ENCODE data around the gene VSTM4.

The VSTM4 gene

DNA sequence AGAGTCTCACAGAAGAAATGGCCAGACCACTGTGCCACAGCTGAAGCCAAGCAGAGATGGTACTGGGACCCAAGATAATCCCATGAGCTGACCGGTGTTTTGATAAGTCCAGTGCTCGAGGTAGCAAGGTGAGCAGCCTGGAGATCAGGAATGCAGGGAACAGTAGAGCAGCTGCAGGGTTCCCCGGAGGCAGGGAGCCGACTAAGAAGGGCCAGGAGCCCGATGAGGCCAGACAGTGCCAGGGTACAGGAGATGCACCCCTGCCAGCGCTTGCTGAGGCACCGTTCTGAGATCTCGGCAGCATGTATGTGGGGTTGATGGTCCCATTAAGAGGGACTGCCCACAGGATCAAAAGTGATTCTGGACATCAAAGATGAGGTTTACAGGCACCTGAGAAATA, 47.1 kb downstream of the VSTM4 start:
- POLR2A ChIA-PET = no interaction called here
- CTCF ChIA-PET = no interaction called here
- TF ChIP-seq, protein P1, sequence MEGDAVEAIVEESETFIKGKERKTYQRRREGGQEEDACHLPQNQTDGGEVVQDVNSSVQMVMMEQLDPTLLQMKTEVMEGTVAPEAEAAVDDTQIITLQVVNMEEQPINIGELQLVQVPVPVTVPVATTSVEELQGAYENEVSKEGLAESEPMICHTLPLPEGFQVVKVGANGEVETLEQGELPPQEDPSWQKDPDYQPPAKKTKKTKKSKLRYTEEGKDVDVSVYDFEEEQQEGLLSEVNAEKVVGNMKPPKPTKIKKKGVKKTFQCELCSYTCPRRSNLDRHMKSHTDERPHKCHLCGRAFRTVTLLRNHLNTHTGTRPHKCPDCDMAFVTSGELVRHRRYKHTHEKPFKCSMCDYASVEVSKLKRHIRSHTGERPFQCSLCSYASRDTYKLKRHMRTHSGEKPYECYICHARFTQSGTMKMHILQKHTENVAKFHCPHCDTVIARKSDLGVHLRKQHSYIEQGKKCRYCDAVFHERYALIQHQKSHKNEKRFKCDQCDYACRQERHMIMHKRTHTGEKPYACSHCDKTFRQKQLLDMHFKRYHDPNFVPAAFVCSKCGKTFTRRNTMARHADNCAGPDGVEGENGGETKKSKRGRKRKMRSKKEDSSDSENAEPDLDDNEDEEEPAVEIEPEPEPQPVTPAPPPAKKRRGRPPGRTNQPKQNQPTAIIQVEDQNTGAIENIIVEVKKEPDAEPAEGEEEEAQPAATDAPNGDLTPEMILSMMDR (IDR thresholded peaks at IDR 0.05; ENCODE audit: control extremely low read depth, extremely low read depth, low read depth, missing control alignments) = no peak
- no peak for DNase-seq (ENCODE audit: extremely low spot score)

DNA sequence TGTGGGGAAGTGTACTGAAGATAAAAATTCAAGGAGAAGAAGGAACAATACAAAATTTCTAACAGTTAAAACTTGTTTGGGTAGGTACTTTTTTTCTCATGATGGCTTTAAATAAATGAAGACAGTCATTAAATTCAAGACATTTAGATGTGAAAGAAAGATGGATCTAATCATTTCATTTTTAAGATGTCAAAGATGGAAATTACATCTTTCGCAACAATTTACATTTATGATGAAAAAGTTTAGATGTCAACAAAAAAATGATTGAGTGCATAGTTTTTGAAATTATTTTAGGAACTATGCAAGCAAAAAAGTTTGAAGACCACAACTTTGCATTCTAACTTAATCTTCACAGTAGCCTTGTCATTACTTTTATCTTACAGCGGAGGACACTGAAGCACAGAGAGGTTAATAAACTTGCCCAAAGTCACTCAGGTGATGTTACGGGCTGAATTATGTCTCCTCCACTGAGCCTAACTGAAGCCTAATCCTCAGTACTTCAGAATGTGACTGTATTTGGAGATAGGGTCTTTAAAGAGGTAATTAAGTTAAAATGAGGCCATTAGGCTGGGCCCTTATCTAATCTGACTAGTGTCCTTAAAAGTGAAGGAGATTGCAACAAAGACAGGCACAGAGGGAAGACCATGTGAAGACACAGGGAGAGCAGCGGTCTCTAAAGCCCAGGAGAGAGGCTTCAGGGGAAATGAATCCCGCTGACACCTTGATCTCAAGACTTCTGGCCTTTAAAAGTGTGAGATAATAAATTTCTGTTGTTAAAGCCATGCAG, 48.2 kb downstream of the VSTM4 start:
- ChIA-PET POLR2A (no interaction called here), CTCF (interaction anchor here (1.6 kb wide), 1 partner anchor 14 kb away, joined by 4 read pairs; no protein-coding TSS in a partner anchor)
- TF ChIP-seq, protein P1 (IDR thresholded peaks at IDR 0.05; ENCODE audit: control extremely low read depth, extremely low read depth, low read depth, missing control alignments) = no peak
- DNase-seq (ENCODE audit: extremely low spot score) = no peak

DNA sequence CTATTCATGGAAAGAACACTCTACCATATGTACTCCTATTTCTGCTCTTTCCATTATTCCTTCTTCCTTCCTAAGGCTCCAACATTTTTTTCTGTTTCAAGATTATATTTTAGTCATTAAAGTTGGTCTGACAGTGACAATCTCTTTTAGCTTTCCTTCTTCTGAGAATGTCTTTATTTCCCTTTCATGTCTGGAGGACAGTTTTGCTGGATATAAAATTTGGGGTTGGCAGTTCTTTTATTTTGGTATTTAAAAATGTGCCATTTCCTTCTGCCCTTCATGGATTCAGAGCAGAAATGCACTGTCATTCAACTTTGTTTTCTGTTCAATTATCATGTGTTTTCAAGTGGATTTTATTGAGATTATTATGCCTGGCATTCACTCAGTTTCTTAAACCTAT, 53.1 kb downstream of the VSTM4 start:
- ChIA-PET CTCF (no interaction called here), POLR2A (no interaction called here)
- TF ChIP-seq, protein P1 (IDR thresholded peaks at IDR 0.05; ENCODE audit: control extremely low read depth, extremely low read depth, low read depth, missing control alignments) = no peak
- DNase-seq (ENCODE audit: extremely low spot score) = no peak

DNA sequence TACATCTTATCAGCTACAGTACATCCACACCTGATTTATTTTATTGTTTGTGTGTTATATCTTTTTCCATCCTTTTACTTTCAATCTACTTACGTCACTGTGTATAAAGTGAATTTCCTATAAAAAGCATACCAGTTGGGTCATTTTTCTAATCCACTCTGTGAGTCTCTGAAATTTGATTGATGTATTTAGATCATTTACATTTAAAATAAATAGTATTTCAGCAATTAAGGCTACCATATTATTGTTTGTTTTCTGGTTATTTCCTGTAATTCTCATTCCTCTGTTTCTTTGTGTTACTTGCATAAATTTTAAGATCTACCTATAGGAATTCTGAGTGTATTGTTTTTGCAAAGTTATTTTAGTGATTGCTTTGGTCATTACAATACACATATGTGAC, 53.7 kb downstream of the VSTM4 start:
- POLR2A ChIA-PET = no interaction called here

DNA sequence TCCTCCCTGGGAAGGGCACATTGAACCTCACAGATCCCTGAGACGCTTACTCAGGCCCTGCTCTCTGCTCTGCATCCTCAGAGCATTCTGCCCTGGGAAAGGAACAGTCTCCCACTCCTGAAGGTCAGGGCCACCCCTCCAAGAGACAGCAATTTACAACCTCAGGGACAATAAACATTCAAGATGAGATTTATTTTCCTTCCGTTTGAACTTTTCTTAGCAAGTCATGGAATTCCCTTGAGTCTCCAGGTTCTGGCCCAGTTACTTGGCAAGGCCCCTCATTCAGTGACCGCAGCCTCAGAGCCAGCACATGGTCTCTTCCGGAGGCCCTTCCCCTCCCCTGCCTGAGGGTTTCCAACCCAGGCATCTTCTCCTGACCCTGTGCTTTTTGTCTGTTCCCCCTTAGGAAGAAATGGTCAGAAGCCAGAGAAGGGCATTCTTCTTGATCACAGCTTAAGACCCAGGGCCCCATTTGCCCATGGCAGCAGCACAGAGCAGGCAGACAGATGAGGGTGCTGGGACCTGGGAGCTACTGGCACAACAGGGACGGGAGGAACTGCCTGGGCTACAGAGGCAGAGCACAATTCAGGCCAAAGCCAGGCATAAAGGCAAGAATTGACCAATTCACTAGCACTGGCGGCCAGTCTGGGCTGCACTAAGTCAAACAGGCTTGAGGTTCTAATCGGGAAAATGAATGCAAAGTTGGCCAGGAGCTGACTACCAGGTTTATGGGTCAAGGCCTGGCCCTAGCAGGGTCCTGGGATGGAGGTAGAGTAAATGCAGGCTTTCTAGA, 56.7 kb downstream of the VSTM4 start:
- no peak for DNase-seq (ENCODE audit: extremely low spot score)
- ChIA-PET POLR2A (no interaction called here), CTCF (no interaction called here)
- TF ChIP-seq, protein P1 (IDR thresholded peaks at IDR 0.05; ENCODE audit: control extremely low read depth, extremely low read depth, low read depth, missing control alignments) = no peak

More for the DNA sequence above, 53.7 kb downstream of the VSTM4 start:
- CTCF ChIA-PET = no interaction called here
- no peak for DNase-seq (ENCODE audit: extremely low spot score)
- TF ChIP-seq, protein P1 (IDR thresholded peaks at IDR 0.05; ENCODE audit: control extremely low read depth, extremely low read depth, low read depth, missing control alignments) = no peak

DNA sequence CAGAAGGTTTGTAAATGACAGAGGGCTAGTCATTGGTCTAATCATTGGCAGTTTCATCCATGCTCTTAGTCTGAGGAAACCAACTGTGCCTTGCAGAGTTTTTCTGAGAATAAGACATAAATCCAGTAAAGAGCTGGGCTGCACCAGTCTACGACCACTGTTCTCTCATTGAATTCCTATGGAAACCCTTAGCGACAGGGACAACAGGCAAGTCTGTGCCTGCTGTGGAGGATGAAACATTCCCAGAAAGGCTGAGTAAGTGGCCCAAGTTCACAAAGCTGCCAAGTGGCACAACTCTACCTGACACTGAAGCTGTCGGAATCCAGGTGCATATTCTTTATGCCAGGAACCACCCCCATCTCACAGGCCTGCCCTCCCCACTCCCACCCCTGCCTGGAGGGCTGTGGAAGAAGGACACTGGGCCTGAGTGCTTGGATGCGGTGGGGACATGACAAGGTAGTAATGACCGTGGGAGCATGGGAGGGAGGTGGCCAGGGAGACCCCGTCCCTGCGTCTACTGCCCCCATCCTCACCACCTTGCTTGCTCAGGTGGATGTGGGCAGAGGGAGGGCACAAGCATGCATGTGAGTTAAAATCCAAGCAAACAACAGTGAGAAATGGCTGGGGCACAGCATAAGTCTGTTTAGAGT, 58.0 kb downstream of the VSTM4 start:
- no peak for DNase-seq (ENCODE audit: extremely low spot score)
- POLR2A ChIA-PET = no interaction called here

More for the DNA sequence above, 58.0 kb downstream of the VSTM4 start:
- TF ChIP-seq, protein P1 (IDR thresholded peaks at IDR 0.05; ENCODE audit: control extremely low read depth, extremely low read depth, low read depth, missing control alignments) = no peak
- CTCF ChIA-PET = interaction anchor here (0.9 kb wide), 1 partner anchor 239 kb away, joined by 3 read pairs; no protein-coding TSS in a partner anchor

Measured in GM10248 (cell line).